A549 (cell line): ENCODE data around the gene ARHGAP26.
A peak's percentile ranks its signal among the peaks of the same experiment; 100 is the strongest.

ENCODE experiments used
- CHD4 ChIP-seq: fragments of 200-600 bp; sonication (generic); IDR thresholded peaks from 2 replicates; pipeline ENCODE4 v1.6.1; 2016; ENCODE audit warnings: antibody characterized with exemption, mild to moderate bottlenecking, borderline replicate concordance
- MAFK ChIP-seq: fragments of 450-650 bp; IDR thresholded peaks from 2 replicates; pipeline ENCODE4 v1.6.1; 2014; ENCODE audit not compliant: partially characterized antibody
- TF ChIP-seq, protein P1 (sequence below): fragments of >200 bp; sonication (Bioruptor Twin); formaldehyde crosslinking; IDR thresholded peaks from 3 replicates; pipeline ENCODE4 v1.5.1; 2016
- TF ChIP-seq, protein P2 (sequence below): fragments of 200-600 bp; sonication (generic); IDR thresholded peaks from 2 replicates; pipeline ENCODE4 v1.6.1; 2016; ENCODE audit warnings: antibody characterized with exemption, mild to moderate bottlenecking, moderate library complexity

DNA sequence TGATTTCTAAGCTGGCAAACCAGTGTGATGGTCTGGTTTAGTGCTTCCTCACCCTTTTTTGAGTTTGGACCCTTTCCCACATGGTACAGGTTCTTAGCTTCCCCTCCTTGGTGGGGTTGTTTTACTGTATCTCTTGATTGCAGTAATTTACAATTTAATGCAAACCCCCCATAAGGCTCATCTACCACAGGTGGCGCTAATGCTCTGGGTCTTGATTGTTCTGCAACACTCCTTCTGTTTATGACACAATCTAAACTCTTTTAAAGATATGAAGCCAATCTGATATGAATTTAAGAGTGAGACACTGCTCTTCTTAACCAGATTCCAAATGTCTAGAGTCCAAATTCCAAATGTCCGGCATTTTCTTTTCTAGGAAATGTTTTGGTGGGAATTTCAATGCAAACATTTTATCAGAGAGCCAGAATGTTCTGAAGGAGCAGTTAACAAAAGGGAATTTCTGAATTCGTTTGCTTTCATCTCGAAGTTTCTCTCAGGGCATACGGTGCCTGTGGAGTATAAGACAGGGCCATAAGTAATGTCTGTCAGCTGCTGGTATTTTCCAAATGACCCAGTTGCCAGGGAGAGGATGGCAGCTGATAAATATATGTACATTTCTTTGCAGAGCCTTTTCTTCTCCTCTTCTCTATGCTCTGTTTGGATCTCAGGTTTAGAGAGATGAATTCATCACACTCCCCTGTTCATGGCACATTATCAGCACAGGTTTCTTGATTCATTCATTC lies 246.8 kb downstream of the ARHGAP26 start:
- TF ChIP-seq, protein P1, sequence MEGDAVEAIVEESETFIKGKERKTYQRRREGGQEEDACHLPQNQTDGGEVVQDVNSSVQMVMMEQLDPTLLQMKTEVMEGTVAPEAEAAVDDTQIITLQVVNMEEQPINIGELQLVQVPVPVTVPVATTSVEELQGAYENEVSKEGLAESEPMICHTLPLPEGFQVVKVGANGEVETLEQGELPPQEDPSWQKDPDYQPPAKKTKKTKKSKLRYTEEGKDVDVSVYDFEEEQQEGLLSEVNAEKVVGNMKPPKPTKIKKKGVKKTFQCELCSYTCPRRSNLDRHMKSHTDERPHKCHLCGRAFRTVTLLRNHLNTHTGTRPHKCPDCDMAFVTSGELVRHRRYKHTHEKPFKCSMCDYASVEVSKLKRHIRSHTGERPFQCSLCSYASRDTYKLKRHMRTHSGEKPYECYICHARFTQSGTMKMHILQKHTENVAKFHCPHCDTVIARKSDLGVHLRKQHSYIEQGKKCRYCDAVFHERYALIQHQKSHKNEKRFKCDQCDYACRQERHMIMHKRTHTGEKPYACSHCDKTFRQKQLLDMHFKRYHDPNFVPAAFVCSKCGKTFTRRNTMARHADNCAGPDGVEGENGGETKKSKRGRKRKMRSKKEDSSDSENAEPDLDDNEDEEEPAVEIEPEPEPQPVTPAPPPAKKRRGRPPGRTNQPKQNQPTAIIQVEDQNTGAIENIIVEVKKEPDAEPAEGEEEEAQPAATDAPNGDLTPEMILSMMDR = peak; percentile 38; the same call in 2 of the 3 replicates
- TF ChIP-seq CHD4 = no peak
- TF ChIP-seq, protein P2, sequence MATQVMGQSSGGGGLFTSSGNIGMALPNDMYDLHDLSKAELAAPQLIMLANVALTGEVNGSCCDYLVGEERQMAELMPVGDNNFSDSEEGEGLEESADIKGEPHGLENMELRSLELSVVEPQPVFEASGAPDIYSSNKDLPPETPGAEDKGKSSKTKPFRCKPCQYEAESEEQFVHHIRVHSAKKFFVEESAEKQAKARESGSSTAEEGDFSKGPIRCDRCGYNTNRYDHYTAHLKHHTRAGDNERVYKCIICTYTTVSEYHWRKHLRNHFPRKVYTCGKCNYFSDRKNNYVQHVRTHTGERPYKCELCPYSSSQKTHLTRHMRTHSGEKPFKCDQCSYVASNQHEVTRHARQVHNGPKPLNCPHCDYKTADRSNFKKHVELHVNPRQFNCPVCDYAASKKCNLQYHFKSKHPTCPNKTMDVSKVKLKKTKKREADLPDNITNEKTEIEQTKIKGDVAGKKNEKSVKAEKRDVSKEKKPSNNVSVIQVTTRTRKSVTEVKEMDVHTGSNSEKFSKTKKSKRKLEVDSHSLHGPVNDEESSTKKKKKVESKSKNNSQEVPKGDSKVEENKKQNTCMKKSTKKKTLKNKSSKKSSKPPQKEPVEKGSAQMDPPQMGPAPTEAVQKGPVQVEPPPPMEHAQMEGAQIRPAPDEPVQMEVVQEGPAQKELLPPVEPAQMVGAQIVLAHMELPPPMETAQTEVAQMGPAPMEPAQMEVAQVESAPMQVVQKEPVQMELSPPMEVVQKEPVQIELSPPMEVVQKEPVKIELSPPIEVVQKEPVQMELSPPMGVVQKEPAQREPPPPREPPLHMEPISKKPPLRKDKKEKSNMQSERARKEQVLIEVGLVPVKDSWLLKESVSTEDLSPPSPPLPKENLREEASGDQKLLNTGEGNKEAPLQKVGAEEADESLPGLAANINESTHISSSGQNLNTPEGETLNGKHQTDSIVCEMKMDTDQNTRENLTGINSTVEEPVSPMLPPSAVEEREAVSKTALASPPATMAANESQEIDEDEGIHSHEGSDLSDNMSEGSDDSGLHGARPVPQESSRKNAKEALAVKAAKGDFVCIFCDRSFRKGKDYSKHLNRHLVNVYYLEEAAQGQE = no peak
- TF ChIP-seq MAFK = no peak
